IPS-20b (cell line): Measurements from ENCODE around the gene TFAP2D.

Experiments used
- H3K27ac ChIP-seq: one replicate; pipeline ENCODE4 v1.5.1; 2013; ENCODE audit warnings: low read length
- H3K27me3 ChIP-seq: 2 replicates; pipeline ENCODE4 v1.6.1; 2013; ENCODE audit warnings: mild to moderate bottlenecking, low read length, inconsistent platforms; ENCODE audit not compliant: insufficient read depth
- H3K36me3 ChIP-seq: 2 replicates; pipeline ENCODE4 v1.6.1; 2013; ENCODE audit warnings: low read depth, mild to moderate bottlenecking, inconsistent platforms, low read length, moderate library complexity; ENCODE audit not compliant: insufficient read depth
- H3K4me1 ChIP-seq: 2 replicates; pipeline ENCODE4 v1.6.1; 2013; ENCODE audit warnings: mild to moderate bottlenecking, control low read depth, inconsistent platforms, low read length, moderate library complexity; ENCODE audit not compliant: insufficient read depth
- H3K4me3 ChIP-seq: 2 replicates; pipeline ENCODE4 v1.5.1; 2013; ENCODE audit warnings: mild to moderate bottlenecking, low read length, inconsistent platforms
- H3K9ac ChIP-seq: 2 replicates; pipeline ENCODE4 v1.6.1; 2013; ENCODE audit warnings: low read depth, mild to moderate bottlenecking, inconsistent platforms, low read length, moderate library complexity
- H3K9me3 ChIP-seq: 2 replicates; pipeline ENCODE4 v1.6.1; 2013; ENCODE audit warnings: mild to moderate bottlenecking, low read depth, low read length, inconsistent platforms; ENCODE audit not compliant: insufficient read depth

Gene TFAP2D

GRCh38 chr6:50722829-50723554 is 9.7 kb downstream of the TFAP2D start:
- Histone ChIP-seq H3K9me3 (no peaks in the 10 kb centered on the region), H3K27ac (no peak overlapping the region), H3K9ac (no peak overlapping the region), H3K4me1 (peaks cover 7% of the 10 kb centered on the region; the same call in 1 of the 2 replicates), H3K27me3 (peaks cover 100% of the 10 kb centered on the region), H3K36me3 (no peaks in the 10 kb centered on the region), H3K4me3 (no peak overlapping the region)

GRCh38 chr6:50724381-50725124 is 11.2 kb downstream of the TFAP2D start:
- Histone ChIP-seq H3K27me3 (peaks cover 99% of the 10 kb centered on the region), H3K4me3 (peak overlapping the region; percentile 40; the same call in 1 of the 2 replicates), H3K9me3 (no peaks in the 10 kb centered on the region)

GRCh38 chr6:50734488-50734887 is 21.2 kb downstream of the TFAP2D start:
- Histone ChIP-seq H3K9ac (no peak overlapping the region), H3K36me3 (no peaks in the 10 kb centered on the region), H3K27me3 (peaks cover 5% of the 10 kb centered on the region; the same call in 1 of the 2 replicates), H3K4me3 (no peak overlapping the region), H3K4me1 (peaks cover 8% of the 10 kb centered on the region; the same call in 1 of the 2 replicates), H3K9me3 (no peaks in the 10 kb centered on the region), H3K27ac (no peak overlapping the region)

More at GRCh38 chr6:50724381-50725124, 11.2 kb downstream of the TFAP2D start:
- Histone ChIP-seq H3K4me1 (peaks cover 10% of the 10 kb centered on the region; the same call in 1 of the 2 replicates), H3K36me3 (no peaks in the 10 kb centered on the region), H3K27ac (no peak overlapping the region), H3K9ac (no peak overlapping the region)

- H3K4me1 ChIP-seq: no peaks in the 10 kb centered on the region
- H3K9me3 ChIP-seq: no peaks in the 10 kb centered on the region
- H3K27me3 ChIP-seq: no peaks in the 10 kb centered on the region; the same call in 1 of the 2 replicates
- no peak overlapping the region for H3K27ac ChIP-seq
- H3K4me3 ChIP-seq: no peak overlapping the region
- H3K9ac ChIP-seq: no peak overlapping the region
- H3K36me3 ChIP-seq: no peaks in the 10 kb centered on the region
Observed at GRCh38 chr6:50742161-50742560, 28.8 kb downstream of the TFAP2D start.

GRCh38 chr6:50744976-50745375 is 31.6 kb downstream of the TFAP2D start:
- Histone ChIP-seq H3K9ac (no peak overlapping the region), H3K4me3 (no peak overlapping the region), H3K9me3 (no peaks in the 10 kb centered on the region), H3K36me3 (no peaks in the 10 kb centered on the region), H3K27ac (no peak overlapping the region), H3K4me1 (no peaks in the 10 kb centered on the region), H3K27me3 (no peaks in the 10 kb centered on the region)

GRCh38 chr6:50762798-50763197 is 49.5 kb downstream of the TFAP2D start:
- H3K27ac ChIP-seq: no peak overlapping the region
- H3K36me3 ChIP-seq: no peaks in the 10 kb centered on the region
- no peak overlapping the region for H3K9ac ChIP-seq
- no peaks in the 10 kb centered on the region for H3K27me3 ChIP-seq
- H3K9me3 ChIP-seq: no peaks in the 10 kb centered on the region
- H3K4me3 ChIP-seq: no peak overlapping the region
- H3K4me1 ChIP-seq: peaks cover 5% of the 10 kb centered on the region; the same call in 1 of the 2 replicates

- no peak overlapping the region for H3K4me3 ChIP-seq
- no peak overlapping the region for H3K9ac ChIP-seq
- H3K27ac ChIP-seq: no peak overlapping the region
- no peaks in the 10 kb centered on the region for H3K27me3 ChIP-seq
- no peaks in the 10 kb centered on the region for H3K4me1 ChIP-seq
- no peaks in the 10 kb centered on the region for H3K36me3 ChIP-seq
- no peaks in the 10 kb centered on the region for H3K9me3 ChIP-seq
Observed at GRCh38 chr6:50778696-50779095, 65.4 kb downstream of the TFAP2D start.

- Histone ChIP-seq H3K4me1 (no peaks in the 10 kb centered on the region), H3K27ac (no peak overlapping the region), H3K9me3 (no peaks in the 10 kb centered on the region), H3K4me3 (no peak overlapping the region), H3K36me3 (no peaks in the 10 kb centered on the region), H3K9ac (no peak overlapping the region), H3K27me3 (no peaks in the 10 kb centered on the region)
Observed at GRCh38 chr6:50780382-50780781, 67.1 kb downstream of the TFAP2D start.

- Histone ChIP-seq H3K4me1 (no peaks in the 10 kb centered on the region; the same call in 1 of the 2 replicates), H3K27me3 (no peaks in the 10 kb centered on the region), H3K4me3 (no peak overlapping the region), H3K9ac (no peak overlapping the region), H3K36me3 (no peaks in the 10 kb centered on the region), H3K27ac (no peak overlapping the region), H3K9me3 (no peaks in the 10 kb centered on the region)
Observed at GRCh38 chr6:50785921-50786320, 72.6 kb downstream of the TFAP2D start.

GRCh38 chr6:50791900-50792508 is 78.7 kb downstream of the TFAP2D start:
- no peaks in the 10 kb centered on the region for H3K27me3 ChIP-seq

GRCh38 chr6:50792771-50793170 is 79.4 kb downstream of the TFAP2D start:
- Histone ChIP-seq H3K36me3 (no peaks in the 10 kb centered on the region), H3K27me3 (no peaks in the 10 kb centered on the region), H3K4me3 (no peak overlapping the region), H3K9ac (no peak overlapping the region), H3K4me1 (no peaks in the 10 kb centered on the region; the same call in 1 of the 2 replicates), H3K9me3 (no peaks in the 10 kb centered on the region), H3K27ac (no peak overlapping the region)

More at GRCh38 chr6:50791900-50792508, 78.7 kb downstream of the TFAP2D start:
- H3K4me1 ChIP-seq: no peaks in the 10 kb centered on the region; the same call in 1 of the 2 replicates
- no peak overlapping the region for H3K27ac ChIP-seq
- no peaks in the 10 kb centered on the region for H3K9me3 ChIP-seq
- H3K9ac ChIP-seq: no peak overlapping the region
- no peak overlapping the region for H3K4me3 ChIP-seq
- no peaks in the 10 kb centered on the region for H3K36me3 ChIP-seq
